IPS-20b (cell line): ENCODE data around the gene GLIS2.

ENCODE experiments used
- H3K27ac ChIP-seq: one replicate; pipeline ENCODE4 v1.5.1; 2013; ENCODE audit warnings: low read length
- H3K27me3 ChIP-seq: 2 replicates; pipeline ENCODE4 v1.6.1; 2013; ENCODE audit warnings: mild to moderate bottlenecking, low read length, inconsistent platforms; ENCODE audit not compliant: insufficient read depth
- H3K36me3 ChIP-seq: 2 replicates; pipeline ENCODE4 v1.6.1; 2013; ENCODE audit warnings: low read depth, mild to moderate bottlenecking, inconsistent platforms, low read length, moderate library complexity; ENCODE audit not compliant: insufficient read depth
- H3K4me1 ChIP-seq: 2 replicates; pipeline ENCODE4 v1.6.1; 2013; ENCODE audit warnings: mild to moderate bottlenecking, control low read depth, inconsistent platforms, low read length, moderate library complexity; ENCODE audit not compliant: insufficient read depth
- H3K4me3 ChIP-seq: 2 replicates; pipeline ENCODE4 v1.5.1; 2013; ENCODE audit warnings: mild to moderate bottlenecking, low read length, inconsistent platforms
- H3K9ac ChIP-seq: 2 replicates; pipeline ENCODE4 v1.6.1; 2013; ENCODE audit warnings: low read depth, mild to moderate bottlenecking, inconsistent platforms, low read length, moderate library complexity
- H3K9me3 ChIP-seq: 2 replicates; pipeline ENCODE4 v1.6.1; 2013; ENCODE audit warnings: mild to moderate bottlenecking, low read depth, low read length, inconsistent platforms; ENCODE audit not compliant: insufficient read depth

Gene GLIS2

DNA sequence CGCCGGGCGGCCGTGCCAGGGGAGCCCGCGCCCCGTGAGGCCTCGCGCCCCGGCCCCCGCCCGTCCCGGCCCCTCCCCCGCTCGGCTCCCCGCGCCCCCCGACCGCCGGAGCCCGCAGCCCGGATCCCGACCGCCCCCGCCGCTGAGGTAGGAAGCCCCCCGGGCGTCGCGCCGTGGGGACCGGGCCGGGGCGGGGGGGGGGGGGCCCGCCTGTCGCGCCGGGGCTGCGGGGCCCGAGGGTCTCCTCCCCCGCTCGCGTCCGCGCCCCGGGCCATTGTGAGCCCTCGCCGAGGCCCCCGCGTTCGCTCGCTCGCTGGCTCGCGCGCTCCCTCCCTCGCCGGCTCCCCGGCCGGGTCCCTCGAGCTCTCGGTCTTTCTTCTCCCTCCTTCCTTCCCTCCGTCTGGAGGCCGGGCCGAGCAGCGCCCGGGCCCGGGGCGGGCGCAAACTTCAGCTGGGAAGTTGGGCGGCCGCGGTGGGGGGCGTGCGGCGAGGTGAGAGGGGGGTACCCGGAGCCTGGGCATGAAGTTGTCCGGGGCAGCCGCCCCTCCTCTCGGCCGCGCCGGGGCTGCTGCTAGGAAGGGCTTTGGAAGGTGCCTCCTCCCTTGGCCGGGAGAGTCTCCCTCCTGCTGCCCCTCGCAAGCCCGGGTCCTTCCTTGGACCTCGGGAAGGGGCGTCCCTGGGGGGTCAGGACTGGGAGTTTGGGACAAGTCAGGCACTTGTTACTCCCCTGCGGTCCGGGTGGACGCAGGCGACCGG, 419 bp downstream of the GLIS2 start:
- Histone ChIP-seq H3K4me3 (peak overlapping the region; percentile 76), H3K27ac (no peak overlapping the region), H3K4me1 (peaks cover 10% of the 10 kb centered on the region; the same call in 1 of the 2 replicates)

DNA sequence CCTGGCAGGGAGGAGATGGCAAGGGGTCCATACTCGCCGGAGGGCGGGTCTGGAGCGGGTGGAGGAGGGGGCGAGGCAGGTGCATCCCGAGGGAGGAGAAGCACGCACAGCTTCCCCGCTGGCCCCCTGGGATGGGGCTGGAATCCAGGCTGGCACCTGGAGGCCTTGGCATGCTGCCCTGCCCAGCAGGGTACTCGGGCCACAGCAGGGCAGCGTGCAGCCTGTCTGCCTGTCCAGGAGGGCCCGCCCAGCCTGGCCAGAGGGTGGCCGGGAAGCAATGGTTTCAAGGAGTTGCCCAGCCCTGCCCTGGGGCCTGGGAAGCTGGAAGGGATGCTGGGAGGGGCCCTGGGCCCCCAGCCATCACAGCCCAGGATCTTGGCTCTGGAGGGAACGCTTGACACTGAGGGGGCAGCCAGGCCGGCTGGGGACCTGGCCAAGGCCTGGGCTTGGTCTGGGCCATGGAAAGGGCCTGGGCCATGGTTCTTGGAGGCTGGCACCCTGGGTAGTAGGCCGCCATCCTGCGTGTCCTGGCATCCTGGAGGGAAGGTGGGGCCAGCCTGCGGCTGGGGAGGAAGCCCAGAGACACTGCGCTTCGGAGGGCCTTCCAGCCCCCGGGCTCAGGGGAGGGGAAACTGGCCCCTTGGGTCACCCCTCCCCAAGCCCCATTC, 1.1 kb downstream of the GLIS2 start:
- no peaks in the 10 kb centered on the region for H3K9me3 ChIP-seq
- peaks cover 21% of the 10 kb centered on the region for H3K27me3 ChIP-seq
- peaks cover 10% of the 10 kb centered on the region; the same call in 1 of the 2 replicates for H3K4me1 ChIP-seq
- H3K9ac ChIP-seq = peak overlapping the region; percentile 66
- H3K4me3 ChIP-seq = peak overlapping the region; percentile 76
- no peak overlapping the region for H3K27ac ChIP-seq
- no peaks in the 10 kb centered on the region for H3K36me3 ChIP-seq

More for the DNA sequence above, 419 bp downstream of the GLIS2 start:
- no peaks in the 10 kb centered on the region for H3K36me3 ChIP-seq
- H3K27me3 ChIP-seq = peaks cover 21% of the 10 kb centered on the region
- no peaks in the 10 kb centered on the region for H3K9me3 ChIP-seq
- peak overlapping the region; percentile 66 for H3K9ac ChIP-seq

DNA sequence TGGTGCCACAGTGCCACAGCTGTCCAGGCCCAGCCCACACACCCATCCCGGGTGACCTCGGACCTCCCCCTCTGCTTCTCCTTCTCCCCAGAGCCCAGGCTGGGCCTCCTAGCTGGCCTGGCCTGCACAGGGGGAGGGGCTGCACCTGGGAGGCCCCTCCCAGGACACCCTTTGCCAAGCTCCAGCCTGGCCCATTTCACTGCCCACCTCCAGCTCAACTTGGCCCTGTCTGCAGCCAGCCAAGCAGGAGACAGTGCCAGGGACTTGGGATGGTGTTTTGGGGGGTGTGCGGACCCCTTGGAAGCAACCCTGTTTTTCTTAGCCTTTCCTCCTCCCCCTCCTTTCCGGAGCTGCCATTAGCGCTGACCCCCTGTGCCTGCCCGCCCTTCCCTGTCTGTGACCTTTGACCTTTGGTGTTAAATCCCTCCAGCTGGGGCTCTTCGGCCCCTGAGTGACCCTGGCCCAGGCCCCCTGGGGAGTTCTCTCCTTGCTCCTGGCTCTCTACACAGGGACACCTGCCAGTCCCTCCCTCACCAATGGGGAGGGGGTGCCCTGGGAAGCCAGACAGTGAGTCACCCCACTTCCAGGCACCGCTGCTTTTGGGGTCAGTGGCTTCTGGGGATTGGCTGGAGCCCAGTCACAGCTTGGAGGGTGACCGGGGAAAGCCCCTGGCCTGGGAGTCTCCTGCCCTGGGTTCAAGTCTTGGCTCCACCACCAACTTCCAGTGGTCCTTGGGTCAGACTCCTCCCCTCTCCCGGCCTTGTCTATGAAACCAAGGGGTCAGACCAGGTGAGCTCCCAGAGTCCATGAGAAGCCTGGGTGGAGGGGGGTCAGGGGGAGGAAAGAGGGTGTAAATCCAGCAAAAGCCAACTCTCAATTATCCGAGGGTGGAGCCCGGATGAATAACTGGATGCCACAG, 1.9 kb downstream of the GLIS2 start:
- Histone ChIP-seq H3K4me3 (peak overlapping the region; percentile 76; the same call in 1 of the 2 replicates), H3K9ac (no peak overlapping the region), H3K9me3 (no peaks in the 10 kb centered on the region), H3K27ac (no peak overlapping the region), H3K36me3 (no peaks in the 10 kb centered on the region), H3K4me1 (peaks cover 10% of the 10 kb centered on the region; the same call in 1 of the 2 replicates), H3K27me3 (peaks cover 21% of the 10 kb centered on the region)

DNA sequence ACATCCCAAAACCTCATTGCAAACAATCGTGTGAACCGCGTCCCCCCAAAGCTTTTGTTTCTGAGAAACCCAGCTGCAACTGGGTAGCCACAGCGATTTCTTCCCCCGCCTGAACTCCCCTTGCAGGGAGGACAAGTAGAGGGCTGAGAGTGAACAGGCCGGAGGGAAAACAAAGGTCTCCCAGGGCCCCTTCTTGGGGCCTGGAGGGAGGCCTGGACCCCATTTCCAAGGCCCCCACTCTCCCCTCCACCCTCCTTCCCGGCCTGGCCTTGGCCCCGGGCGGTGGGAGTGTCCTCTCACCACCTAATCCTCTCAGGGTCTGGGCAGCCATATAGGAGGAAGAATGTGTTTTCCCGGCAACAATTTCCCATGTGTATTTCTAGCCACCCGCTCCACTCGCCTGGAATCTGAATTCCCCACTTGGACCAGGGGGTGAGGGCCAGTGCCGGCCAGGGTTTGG, 2.6 kb downstream of the GLIS2 start:
- H3K4me3 ChIP-seq = no peak overlapping the region
- no peaks in the 10 kb centered on the region for H3K9me3 ChIP-seq
- no peak overlapping the region for H3K27ac ChIP-seq
- H3K36me3 ChIP-seq = no peaks in the 10 kb centered on the region
- peaks cover 16% of the 10 kb centered on the region for H3K27me3 ChIP-seq
- H3K9ac ChIP-seq = no peak overlapping the region
- peaks cover 11% of the 10 kb centered on the region; the same call in 1 of the 2 replicates for H3K4me1 ChIP-seq

DNA sequence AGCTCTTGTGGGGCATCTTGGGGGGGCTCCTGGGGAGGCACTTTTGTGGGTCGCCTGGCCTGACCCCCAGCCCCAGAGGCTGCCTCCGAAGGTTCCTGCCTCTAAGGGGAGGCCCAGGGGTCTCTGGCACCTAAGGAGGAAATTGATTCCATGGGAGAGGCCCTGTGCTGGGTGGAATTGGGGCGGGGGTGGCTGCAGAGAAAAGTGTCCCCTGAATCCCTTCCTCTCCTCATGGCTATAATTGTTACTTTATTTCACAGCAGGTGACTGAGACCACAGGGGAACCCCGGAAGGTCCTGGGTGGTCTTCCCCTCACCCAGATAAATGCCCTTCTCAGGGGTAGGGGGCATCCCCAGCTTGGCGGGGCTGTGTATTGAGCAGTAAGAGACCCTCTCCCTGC, 3.1 kb downstream of the GLIS2 start:
- Histone ChIP-seq H3K9me3 (no peaks in the 10 kb centered on the region), H3K4me1 (peaks cover 16% of the 10 kb centered on the region; the same call in 1 of the 2 replicates), H3K27ac (no peak overlapping the region), H3K27me3 (peaks cover 12% of the 10 kb centered on the region), H3K4me3 (no peak overlapping the region), H3K36me3 (no peaks in the 10 kb centered on the region), H3K9ac (no peak overlapping the region)

DNA sequence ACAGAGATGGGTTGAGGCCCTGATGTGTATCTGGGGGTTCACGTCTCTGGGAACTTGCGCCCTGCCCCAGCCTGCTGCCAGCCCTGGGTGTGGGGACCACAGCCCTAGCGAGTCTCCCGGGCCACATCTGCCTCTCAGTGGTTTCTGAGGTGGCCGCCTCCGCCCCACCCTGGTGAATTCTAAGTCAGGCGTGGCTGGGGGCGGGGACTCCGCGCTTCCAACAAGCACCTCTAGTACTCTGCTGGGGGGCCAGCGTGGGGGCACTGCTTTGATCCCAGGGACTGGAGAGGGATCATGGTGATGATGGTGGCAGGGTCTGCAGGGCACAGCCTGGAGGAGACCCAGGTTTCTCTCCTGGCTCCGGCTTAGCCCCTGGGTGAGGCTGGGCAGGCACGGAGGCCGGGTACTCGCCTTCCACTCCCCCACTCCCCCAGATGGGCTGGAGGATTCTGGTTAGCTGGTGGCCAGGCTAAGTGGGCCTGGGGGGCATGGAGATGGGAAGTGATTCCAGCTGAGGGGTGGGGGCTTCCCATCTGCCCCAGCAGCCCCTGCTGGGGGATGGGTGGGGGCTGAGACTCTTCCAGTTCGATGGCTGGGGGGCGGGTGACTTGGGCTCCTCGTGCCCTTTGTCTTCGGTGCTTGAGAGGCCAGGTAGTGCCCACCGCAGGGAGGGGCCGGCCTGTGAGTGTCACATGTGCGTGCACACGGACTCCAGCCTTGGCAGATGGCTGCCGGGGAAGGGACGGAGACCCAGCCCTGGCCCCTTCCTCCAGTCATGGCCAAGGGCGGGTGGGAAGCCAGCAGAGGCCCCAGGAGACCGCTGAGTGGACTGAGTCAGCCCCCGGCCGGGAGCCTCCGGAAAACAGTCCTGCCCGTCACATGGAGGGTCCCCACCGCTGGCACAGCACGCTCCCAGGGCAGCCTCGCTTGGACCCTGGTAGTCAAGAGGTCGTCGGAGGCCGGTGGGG, 3.9 kb downstream of the GLIS2 start:
- no peak overlapping the region for H3K9ac ChIP-seq
- H3K4me1 ChIP-seq = peaks cover 22% of the 10 kb centered on the region; the same call in 1 of the 2 replicates
- H3K36me3 ChIP-seq = no peaks in the 10 kb centered on the region
- H3K9me3 ChIP-seq = no peaks in the 10 kb centered on the region
- H3K27ac ChIP-seq = no peak overlapping the region
- peaks cover 4% of the 10 kb centered on the region for H3K27me3 ChIP-seq
- no peak overlapping the region for H3K4me3 ChIP-seq

DNA sequence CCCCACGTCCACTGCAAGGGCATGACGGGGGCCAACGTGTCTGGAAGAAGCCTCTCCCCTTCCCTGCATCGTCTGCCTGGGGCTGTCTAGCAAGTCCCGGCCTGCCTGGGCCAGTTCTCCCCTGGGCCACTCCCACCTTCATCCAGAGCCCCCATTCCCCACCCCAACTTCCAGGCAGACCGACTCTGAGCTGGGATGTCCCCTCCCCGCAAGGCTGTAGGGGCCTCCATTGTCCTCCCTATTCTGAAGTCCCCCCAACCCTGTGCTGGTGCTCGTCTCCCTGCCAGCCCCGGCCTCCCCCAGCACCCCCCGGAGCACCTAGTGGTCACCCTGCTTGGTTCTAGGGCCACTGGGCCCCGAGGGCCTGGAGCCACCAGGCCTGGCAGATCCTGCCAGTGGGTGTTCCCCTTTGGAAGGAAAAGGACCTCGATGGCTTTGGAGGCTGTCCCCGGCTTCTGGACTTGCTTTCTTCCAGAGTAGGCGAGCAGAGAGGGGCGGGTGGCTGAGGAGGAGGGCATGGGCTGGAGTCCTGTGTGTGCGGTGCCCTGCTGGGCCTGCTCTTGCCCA, 4.8 kb downstream of the GLIS2 start:
- no peak overlapping the region for H3K27ac ChIP-seq
- no peaks in the 10 kb centered on the region for H3K36me3 ChIP-seq
- no peaks in the 10 kb centered on the region for H3K9me3 ChIP-seq
- no peaks in the 10 kb centered on the region for H3K27me3 ChIP-seq
- peaks cover 22% of the 10 kb centered on the region; the same call in 1 of the 2 replicates for H3K4me1 ChIP-seq
- H3K9ac ChIP-seq = no peak overlapping the region
- H3K4me3 ChIP-seq = no peak overlapping the region

DNA sequence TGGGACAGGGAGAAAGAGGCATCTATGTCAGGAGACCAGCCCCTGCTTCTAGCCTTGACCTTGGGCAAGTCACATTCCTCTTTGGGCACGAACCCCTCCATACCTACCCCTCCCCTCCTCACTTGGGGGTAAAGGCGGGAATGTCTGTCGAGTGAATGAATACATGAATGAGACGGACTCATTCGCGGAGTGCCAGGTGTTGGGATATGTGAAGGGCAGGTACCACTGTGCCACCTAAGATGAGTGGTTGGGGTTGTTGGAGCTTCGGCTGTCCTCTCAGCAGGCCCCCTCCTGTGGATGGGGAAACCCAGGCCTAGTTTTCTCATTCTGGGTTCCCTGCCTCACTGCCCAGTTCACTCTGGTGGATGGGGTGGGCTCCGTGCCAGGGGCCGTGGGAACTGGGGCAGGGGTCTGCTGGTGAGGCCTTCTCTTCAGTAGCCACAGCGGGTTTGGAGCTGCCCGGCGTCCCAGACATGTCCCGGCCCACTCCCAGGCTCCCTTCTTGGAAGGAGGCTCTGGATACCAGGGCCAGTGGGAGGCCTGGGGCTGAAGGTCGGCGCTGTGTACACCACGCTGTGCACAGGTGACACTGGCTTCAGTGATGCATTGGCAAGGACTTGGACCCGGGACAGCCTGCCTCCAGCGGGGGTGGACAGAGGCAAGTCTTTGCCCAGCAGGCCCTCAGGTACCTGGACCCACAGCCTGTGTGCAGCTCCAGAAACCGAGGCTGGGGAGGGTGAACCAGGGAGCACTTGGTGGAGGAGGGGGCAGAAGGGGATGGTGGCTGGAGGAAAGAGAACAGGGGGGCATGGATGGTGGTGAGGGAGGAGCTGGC, 5.6 kb downstream of the GLIS2 start:
- Histone ChIP-seq H3K4me1 (peaks cover 22% of the 10 kb centered on the region; the same call in 1 of the 2 replicates), H3K36me3 (no peaks in the 10 kb centered on the region), H3K27me3 (no peaks in the 10 kb centered on the region), H3K9ac (no peak overlapping the region), H3K9me3 (no peaks in the 10 kb centered on the region), H3K27ac (no peak overlapping the region), H3K4me3 (no peak overlapping the region)

DNA sequence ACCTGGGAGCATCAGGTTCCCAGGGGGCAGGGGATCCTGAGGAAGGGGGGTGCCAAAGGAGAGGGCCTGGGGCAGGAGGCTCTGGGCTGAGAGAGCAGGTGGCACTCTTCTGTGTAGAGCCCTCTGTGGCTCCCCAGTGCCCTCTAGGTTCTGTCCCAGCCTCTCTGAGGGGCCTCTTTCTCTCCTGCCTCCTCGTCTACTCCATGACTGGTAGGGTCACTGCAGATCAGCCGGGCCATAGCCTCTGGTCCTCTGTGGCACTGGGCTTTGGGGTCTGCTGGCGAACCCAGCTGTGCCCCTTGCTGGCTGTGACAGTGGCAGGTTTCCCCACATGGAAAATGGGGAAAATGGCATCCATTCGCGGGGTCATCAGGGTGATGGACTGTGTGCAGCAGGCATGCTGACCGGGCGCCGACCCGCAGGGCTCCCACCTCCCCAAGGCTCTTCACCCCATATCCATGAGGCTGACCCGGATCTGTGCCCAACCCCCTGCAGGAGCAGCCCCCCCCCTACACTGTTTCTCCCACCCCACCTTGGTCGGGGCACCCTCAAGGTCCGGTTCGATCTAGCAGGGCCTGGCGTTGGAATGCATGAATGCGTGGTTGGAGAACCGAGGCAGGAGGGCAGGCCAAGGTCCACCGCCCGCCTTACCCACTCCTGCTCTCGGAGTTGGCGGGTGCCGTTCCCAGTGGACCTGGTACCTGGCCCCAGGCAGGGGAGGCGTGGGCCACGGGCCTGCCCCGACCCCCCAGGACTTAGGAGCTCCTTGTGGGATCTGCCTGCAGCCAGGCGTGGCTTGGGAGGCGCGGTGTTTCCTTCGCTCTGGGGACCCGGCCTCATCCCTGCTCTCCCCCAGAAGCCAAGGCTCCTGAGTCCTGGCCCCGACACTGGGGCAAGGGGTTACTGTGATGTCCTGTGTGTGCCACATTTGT, 6.5 kb downstream of the GLIS2 start:
- peaks cover 19% of the 10 kb centered on the region; the same call in 1 of the 2 replicates for H3K4me1 ChIP-seq
- no peaks in the 10 kb centered on the region for H3K27me3 ChIP-seq
- H3K4me3 ChIP-seq = no peak overlapping the region
- H3K36me3 ChIP-seq = no peaks in the 10 kb centered on the region
- H3K9me3 ChIP-seq = no peaks in the 10 kb centered on the region
- H3K9ac ChIP-seq = no peak overlapping the region
- no peak overlapping the region for H3K27ac ChIP-seq
